Measurements from ENCODE around the gene COX6A1. TPM values are rescaled to one million over a fixed set of nuclear protein-coding genes. Genes with fewer than 3 reads are reported as not detected.

Gene COX6A1
- total RNA-seq, 1 donor from 2014 or later, result 255 TPM

DNA sequence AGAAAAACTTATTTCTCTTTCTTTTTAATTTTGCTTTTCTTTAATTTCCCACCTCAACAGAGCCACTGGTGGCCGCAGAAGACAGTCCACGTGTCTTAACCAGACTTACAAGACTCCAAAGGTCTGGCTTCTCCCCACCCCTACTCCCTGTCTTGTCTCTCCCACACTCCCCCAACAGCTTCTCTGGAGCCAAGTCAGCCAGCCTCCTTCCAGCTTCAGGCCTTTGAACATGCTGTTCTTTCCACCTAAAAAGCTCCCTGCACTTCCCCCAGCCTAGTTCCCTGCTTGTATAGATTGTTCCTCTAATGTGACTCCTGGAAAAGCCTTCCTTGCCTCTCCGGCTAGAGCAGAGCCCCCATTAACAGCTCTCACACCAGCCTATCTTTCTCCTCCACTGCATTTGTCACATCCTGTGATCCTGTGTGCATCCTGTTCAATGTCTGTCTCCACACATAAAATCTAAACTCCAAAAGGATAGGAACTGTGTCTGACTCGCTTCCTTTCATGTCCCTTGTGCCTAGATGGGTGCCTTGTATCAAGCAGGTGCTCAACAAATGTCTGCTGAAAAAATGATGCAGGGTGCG lies 50.2 kb downstream of the COX6A1 start:
- H3K4me1 Mint-ChIP-seq, result no peaks in the 10 kb centered on the region
- intact Hi-C loops (cut with micrococcal nuclease), result no loop called here
- H3K27ac Mint-ChIP-seq, result no peak overlapping the region
- H3K27me3 Mint-ChIP-seq, result no peaks in the 10 kb centered on the region
- ChIA-PET POLR2A (interaction anchor here (0.9 kb wide), 1 partner anchor 19 kb away, joined by 3 read pairs; the partner anchor contains the start of gene SRSF9), CTCF (interaction anchor here (0.6 kb wide), 1 partner anchor 59 kb away, joined by 3 read pairs; no protein-coding TSS in a partner anchor)
- ATAC-seq (ENCODE audit: low read depth) (no peak), DNase-seq (no peak)
- H3K4me3 Mint-ChIP-seq, result no peak overlapping the region
- TF ChIP-seq CTCF (IDR thresholded peaks at IDR 0.05), result no peak
- H3K9me3 Mint-ChIP-seq, result no peaks in the 10 kb centered on the region
- peaks cover 6% of the 10 kb centered on the region for H3K36me3 Mint-ChIP-seq (ENCODE audit: low read depth)

- POLR2A ChIA-PET, result interaction anchor here (0.9 kb wide), 1 partner anchor 20 kb away, joined by 3 read pairs; the partner anchor contains the start of gene SRSF9
- no peak for TF ChIP-seq CTCF (IDR thresholded peaks at IDR 0.05)
These were observed 51.1 kb downstream of the COX6A1 start for GRCh38 chr12:120489018-120489417.

GRCh38 chr12:120490325-120490724 lies 52.4 kb downstream of the COX6A1 start:
- H3K27me3 Mint-ChIP-seq, result no peaks in the 10 kb centered on the region
- peaks cover 6% of the 10 kb centered on the region for H3K36me3 Mint-ChIP-seq (ENCODE audit: low read depth)
- DNase-seq (no peak), ATAC-seq (ENCODE audit: low read depth) (no peak)
- no peak overlapping the region for H3K4me3 Mint-ChIP-seq
- peaks cover 6% of the 10 kb centered on the region for H3K4me1 Mint-ChIP-seq
- no peak for TF ChIP-seq CTCF (IDR thresholded peaks at IDR 0.05)
- no peaks in the 10 kb centered on the region for H3K9me3 Mint-ChIP-seq
- POLR2A ChIA-PET, result interaction anchor here (0.9 kb wide), 1 partner anchor 289 kb away, joined by 3 read pairs; the partner anchor contains the start of gene RPLP0
- intact Hi-C loops (cut with micrococcal nuclease), result no loop called here
- CTCF ChIA-PET, result no interaction called here
- H3K27ac Mint-ChIP-seq, result no peak overlapping the region

More at GRCh38 chr12:120489018-120489417, 51.1 kb downstream of the COX6A1 start:
- H3K27ac Mint-ChIP-seq, result no peak overlapping the region
- H3K4me1 Mint-ChIP-seq, result no peaks in the 10 kb centered on the region
- H3K9me3 Mint-ChIP-seq, result no peaks in the 10 kb centered on the region
- ATAC-seq (ENCODE audit: low read depth), result no peak
- intact Hi-C loops (cut with micrococcal nuclease), result no loop called here
- peaks cover 6% of the 10 kb centered on the region for H3K36me3 Mint-ChIP-seq (ENCODE audit: low read depth)
- no peak overlapping the region for H3K4me3 Mint-ChIP-seq
- no peaks in the 10 kb centered on the region for H3K27me3 Mint-ChIP-seq
- CTCF ChIA-PET, result interaction anchor here (0.6 kb wide), 1 partner anchor 60 kb away, joined by 3 read pairs; no protein-coding TSS in a partner anchor
- DNase-seq, result no peak

Other genes with a start within 250 kb of the COX6A1 start
- 116 and 155 TPM in 2 replicates for gene GCN1, start 243.4 kb upstream of the COX6A1 start, total RNA-seq
- 3,622 and 3,871 TPM in 2 replicates for gene RPLP0, start 237.0 kb upstream of the COX6A1 start, total RNA-seq
- 1.7 and 2.9 TPM in 2 replicates for gene PXN, start 172.4 kb upstream of the COX6A1 start, total RNA-seq
- 12,977 and 14,722 TPM in 2 replicates for gene RNU4-2, start 146.2 kb upstream of the COX6A1 start, total RNA-seq
- gene RNU4-1, start 144.9 kb upstream of the COX6A1 start, total RNA-seq, result 3,997 and 4,399 TPM in 2 replicates
- gene SIRT4, start 135.8 kb upstream of the COX6A1 start, total RNA-seq, result 1.6 and 1.7 TPM in 2 replicates
- gene PLA2G1B, start 110.3 kb upstream of the COX6A1 start, total RNA-seq, result not detected in 2 replicates
- not detected in 2 replicates for gene MSI1, start 68.9 kb upstream of the COX6A1 start, total RNA-seq
- 18.2 and 18.6 TPM in 2 replicates for gene TRIAP1, start 8.3 kb downstream of the COX6A1 start, total RNA-seq
- gene GATC, start 8.3 kb downstream of the COX6A1 start, total RNA-seq, result 33.4 and 35.2 TPM in 2 replicates
- gene SRSF9, start 31.6 kb downstream of the COX6A1 start, total RNA-seq, result 191 and 192 TPM in 2 replicates
- 159 and 180 TPM in 2 replicates for gene DYNLL1, start 58.0 kb downstream of the COX6A1 start, total RNA-seq
- gene COQ5, start 91.0 kb downstream of the COX6A1 start, total RNA-seq, result 25.3 and 29.5 TPM in 2 replicates
- gene RNF10, start 96.2 kb downstream of the COX6A1 start, total RNA-seq, result 180 and 200 TPM in 2 replicates
- 77.5 and 78.4 TPM in 2 replicates for gene POP5, start 143.3 kb downstream of the COX6A1 start, total RNA-seq
- gene CABP1, start 202.5 kb downstream of the COX6A1 start, total RNA-seq, result 0.27 TPM in 1 of 2 replicates, not detected in the other
- 60.6 and 69.6 TPM in 2 replicates for gene MLEC, start 249.0 kb downstream of the COX6A1 start, total RNA-seq